HG03108 (cell line): ENCODE data around the gene PRDX3.

Experiments used
- ATAC-seq: cut with Tn5 transposase; IDR thresholded peaks from one replicate; pipeline ENCODE4 v1.9.1; 2021; ENCODE audit warnings: moderate library complexity; ENCODE audit not compliant: unreplicated experiment

Gene PRDX3

DNA sequence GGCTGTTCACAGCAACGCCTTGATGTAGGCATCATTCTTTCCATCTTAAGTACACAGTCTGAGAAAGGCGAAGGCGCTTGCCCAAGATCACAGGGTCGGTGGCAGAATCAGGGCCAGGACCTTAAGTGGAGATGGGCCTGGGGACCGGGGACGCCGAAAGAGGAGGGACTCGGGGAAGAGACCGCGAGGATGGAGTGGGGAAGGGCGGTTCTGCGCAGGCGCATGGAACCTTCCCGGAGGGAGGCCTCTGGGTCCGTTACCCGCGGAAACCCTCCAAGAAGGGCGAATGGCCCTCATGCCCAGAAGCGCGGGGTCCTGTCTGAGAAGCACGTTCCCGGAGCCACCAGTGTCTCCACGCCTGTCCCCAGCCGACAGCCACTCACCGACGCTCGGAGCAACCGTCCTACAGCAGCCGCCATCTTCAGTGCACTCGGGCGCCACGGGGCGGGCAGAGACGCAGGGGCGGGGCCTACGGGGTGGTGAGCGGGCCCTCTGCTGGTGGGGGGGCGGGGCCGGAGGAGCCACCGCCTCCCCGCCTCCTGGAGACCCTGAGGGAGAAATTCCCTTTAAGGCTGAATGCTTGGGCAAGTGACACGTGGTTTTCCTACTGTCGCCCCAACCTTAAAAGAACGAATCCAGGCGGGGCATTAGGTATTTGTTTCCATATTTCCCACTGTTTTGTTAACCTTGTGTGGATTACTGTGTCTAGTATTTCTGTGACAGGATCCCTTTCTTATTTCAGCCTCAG, at the start of gene PRDX3:
Gene PRDX3 (minus strand): TSS at position 441 of the 748 bp plus-strand sequence. CDS start 22 bp downstream, at position 419.
- peak; percentile 85 for ATAC-seq

DNA sequence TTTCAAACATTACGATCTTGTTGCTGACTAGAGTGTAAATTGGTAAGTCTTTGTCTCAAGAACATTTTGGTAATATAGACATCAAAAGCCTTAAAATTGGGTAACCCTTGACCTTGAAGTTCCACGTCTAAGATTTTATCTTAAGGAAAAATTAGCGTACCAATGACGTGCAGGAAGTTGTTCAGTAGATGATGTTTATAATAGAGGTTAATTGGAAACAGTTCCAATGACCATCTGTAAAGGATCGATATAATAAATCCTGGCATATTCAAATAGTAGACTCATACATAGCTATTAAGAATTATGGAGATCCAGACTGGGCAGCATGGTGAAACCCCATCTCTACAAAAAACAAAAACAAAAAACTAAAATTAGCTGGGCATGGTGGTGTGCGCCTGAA, 49.2 kb upstream of the PRDX3 start:
- no peak for ATAC-seq

DNA sequence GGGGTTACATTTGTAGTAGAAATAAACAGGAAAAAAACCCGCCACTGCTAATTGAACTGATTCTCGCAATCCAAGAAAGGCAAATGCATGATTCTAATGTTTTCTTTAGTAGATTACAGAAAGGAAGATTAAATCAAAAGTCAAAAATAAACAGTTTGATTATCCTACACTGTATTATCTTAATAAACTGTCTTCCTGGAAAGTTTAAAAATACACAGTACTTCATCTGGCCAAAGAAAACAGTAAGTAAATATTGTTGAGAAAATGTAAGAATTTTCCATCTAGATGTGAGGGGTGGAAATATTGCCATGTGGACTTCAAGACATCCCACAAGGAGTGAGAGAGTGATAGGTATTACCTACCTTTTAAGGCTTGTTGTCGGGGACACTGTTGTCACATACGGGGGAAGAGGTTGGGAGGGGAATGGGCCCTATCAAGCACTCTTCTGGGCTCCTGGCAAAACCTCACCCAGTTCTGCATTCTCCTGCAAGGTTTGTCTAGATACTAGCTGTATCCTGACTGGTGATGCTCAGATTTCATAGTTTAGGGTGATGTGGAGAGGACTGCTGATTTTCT, 46.6 kb upstream of the PRDX3 start:
- ATAC-seq: no peak

DNA sequence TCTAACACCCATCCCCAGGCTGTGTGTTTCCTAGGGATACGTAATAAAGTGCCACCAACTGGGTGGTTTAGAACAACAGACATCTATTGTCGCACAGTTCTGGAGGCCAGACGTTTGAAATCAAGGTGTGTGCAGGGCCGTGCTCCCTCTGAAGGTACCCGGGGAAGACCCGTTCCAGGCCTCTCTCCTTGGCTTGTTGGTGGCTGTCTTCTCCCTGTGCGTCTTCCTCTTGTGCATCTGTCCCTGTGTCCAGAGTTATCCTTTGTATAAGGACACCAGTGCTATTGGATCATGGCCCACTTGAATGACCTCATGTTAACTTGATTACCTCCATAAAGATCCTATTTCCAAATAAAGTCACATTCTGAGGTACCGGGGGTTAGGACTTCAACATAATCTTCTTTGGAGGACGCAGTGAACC, 44.4 kb upstream of the PRDX3 start:
- ATAC-seq: no peak

DNA sequence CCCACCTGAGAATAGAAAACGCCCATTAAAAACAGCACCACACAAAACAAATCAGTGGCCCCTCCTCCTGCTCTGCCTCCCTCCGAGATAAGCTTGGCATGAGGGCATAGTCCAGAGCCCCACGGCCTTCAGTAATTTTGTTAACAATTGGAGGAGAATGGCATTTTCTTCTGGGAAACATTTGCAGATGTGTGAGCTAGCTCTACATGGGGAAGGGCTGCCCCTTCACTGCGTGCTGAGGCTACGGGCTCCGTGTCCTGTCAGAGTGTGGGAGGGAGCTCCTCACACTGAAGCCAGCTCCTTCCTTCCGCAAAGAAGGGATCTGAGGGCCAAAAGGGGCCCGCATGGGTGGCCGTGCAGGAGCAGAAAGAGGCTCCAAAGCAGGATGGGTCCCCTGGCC, 43.9 kb upstream of the PRDX3 start:
- ATAC-seq: no peak

DNA sequence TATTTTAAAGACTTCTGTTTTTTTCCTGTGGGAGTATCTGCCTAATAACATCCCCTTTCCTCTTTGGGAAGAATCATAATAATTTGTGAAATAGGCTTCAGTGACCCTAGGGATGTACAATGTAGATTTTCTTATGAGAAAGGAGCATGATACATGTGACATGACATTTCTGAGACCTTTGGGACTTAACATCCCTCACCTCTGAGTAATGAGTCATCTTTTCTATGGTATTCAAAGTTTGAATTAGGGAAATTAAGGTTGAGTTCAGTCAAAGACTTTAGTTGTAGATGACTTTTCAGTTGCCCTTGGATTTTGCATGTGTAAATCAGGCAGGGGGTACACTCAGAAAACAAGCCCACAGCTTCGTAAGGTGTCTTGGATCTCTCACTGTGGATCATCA, 43.1 kb upstream of the PRDX3 start:
- no peak for ATAC-seq

DNA sequence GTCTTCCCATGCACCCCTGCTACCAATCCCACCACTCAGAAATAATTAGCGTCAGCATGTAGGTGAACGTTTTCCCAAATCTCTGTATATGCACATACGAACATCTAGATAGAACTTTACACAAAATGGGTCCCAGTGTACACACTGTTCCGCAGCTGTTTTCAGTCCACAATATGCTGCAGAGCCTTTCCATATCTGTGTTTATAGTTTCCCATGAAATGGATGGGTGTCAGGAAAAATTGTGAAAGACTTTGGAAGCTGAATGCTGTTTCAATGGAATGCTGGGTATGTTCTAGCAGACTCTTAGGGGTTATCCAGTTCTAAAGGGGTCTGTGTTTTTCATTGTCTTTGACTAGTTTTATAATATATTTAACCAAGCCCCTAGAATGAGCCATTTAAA, 42.6 kb upstream of the PRDX3 start:
- no peak for ATAC-seq

DNA sequence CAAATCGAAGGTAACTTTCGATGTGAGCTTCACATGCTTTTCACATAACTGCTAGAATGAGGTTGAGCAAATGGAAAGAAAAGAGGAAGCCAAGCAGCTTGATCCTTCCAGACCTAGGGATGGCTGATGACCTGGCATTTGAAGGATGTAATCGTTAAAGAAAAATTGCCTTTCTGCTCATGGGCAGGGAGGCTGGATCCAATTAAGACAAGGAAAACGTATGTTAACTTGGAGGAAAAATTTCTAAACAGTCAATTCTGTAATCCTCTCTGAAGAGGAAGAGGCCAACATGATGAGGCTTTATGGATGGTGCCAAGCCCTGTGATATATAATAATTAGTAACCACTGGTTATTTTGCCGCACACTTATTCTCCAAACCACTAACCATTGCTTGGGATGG, 41.3 kb upstream of the PRDX3 start:
- no peak for ATAC-seq

DNA sequence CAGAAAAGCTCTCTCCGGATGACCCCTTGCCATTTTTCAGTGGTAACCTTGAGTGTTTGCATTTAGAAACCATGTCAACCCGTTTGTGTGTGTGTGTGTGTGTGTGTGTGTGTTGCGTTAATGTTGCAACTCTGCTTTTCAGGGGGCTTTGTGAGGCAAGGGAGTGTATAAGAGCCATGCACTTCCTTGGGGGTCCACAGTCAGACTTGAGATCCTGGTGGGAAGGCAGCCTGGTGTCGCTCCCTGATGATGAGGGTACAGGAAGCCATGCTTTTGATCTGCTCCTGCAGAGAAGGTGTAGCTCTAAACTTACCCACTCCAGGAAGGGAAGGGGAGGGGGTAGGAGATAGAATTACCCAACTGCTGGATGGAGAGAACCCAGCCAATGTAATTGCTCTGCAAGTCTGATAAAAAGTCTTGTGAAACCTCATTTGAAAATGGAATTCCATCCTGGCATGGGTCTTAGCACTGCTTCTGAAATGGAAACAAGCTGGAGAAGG, 39.4 kb upstream of the PRDX3 start:
- no peak for ATAC-seq

DNA sequence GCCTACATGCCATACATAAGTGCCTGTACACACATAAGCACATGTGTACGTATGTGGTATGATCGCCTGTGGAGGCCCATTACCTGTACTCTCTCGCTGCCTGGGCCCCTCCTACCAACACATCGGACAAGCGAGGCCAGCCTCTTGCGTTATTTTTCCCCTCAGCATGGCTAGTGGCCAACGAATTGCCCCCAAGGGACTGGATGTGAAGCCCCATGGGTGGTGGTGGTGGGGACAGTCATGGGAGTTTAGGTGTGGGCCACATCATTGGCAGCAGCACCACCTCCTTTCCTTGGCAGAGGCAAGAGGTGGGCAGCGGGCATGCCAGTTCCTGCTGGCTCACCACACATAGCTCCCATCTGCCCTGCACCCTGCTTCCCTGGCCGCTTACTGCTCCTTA, 38.8 kb upstream of the PRDX3 start:
- no peak for ATAC-seq

DNA sequence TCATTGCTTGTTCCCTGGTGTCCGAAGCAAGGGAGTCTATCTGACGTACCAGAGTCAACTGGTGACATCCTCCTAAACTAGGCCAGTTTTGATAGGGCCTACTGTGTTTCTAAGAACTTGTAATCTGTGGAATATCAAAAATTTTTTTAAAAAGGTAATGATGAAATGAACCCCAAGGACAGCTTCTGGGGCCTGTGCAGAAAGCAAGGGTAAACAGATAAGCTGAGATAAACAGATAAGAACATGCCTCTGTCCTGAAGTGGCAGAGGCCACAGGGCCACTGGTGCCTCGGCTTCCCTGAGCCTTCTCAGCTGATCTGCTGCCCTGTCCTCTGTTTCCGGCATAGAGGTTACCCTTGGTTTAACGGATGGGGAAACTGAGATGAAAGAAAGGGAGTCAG, 37.5 kb upstream of the PRDX3 start:
- ATAC-seq: no peak

DNA sequence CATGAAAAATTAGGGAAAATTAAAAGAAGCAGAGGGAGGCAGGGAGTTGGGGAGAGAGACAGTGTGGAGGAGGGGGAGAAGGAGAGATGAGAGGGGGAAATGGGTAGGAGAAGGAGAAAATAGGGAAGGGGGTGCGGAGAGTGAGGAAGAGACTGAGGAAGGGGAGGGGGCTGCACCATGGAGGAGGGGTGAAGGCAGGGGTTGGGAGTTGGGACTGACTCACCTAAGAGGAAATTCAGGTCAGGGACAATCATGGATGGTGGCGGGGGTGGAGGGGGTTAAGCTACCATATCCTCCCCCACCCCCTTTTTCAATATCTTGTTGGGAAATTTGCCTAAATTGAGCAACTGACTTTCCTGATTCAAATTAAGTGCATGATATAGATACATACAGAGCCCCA, 36.8 kb upstream of the PRDX3 start:
- no peak for ATAC-seq

DNA sequence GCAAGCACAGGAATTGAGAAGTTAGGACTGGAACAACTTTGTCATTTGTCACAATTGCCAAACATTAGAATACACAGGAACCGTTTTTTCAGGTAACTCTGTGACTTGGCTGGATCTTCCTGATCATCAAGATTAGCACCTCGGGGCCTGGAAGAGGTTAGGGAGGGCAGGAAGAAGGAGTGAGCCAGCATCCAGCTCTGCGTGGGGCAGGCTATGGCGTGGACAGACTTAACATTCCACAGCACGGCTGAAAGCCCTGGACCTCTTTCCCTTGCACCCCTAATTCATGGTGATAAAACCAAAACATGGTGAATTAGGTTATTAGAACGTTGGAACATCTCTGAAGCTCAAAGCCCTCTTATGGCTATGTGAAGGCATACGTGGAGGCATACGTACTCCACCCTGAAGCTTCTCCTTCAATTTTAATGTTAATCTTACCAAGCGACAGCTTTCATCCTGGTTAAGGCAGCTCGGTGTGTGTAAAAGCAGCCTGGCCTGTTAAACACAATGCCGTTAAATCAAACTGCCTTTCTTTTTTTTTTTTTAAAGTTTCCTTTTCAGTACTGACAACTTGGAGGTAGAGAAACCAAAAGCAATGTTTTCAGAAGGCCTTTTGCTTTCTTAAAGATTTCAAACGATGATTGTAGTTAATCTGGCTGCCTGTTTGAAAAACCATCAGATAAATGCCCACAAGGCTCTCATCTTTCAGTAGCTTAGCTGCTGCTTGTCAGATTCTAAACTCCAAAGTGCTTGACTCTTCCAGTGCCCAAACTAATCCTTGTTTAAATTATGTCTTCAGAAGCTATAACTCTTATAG, 33.2 kb upstream of the PRDX3 start:
- no peak for ATAC-seq

DNA sequence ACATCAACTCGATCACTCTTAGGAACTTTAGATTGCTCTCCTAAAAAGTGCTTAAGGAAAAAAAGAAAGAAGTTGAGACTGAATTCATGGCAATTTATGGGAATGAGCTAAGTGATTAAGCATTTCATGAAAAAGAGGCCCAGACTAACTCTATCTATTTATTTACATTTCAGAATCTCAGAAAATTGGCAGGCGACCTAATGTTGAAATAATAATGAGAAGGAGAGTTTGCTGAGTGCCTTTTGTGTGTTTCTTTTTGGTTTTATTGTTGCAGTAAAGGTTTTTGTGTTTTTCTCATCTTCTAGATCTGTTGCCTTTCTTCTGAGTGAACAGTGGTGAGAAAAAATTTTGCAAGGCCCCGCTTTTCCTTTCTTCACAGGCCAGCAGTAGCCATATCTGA, 32.6 kb upstream of the PRDX3 start:
- ATAC-seq: no peak

DNA sequence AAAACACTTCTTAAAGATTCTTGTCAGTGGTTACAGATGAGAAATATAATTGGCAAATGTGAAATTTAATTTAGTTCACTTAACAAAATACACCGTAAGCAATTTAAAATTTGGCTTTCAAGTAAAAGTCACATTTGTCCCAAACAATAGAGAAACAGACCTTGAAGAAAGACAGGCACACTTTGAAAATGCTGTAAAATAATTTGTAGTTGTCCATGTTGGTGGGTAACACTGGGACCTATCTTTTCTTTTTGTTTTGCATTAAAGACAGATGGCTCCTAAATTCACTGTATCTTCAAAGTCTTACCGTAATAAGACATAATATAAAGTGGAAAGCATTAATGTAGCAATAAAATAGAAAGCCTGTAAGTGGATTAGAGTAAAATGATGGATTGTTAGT, 32.0 kb upstream of the PRDX3 start:
- no peak for ATAC-seq

DNA sequence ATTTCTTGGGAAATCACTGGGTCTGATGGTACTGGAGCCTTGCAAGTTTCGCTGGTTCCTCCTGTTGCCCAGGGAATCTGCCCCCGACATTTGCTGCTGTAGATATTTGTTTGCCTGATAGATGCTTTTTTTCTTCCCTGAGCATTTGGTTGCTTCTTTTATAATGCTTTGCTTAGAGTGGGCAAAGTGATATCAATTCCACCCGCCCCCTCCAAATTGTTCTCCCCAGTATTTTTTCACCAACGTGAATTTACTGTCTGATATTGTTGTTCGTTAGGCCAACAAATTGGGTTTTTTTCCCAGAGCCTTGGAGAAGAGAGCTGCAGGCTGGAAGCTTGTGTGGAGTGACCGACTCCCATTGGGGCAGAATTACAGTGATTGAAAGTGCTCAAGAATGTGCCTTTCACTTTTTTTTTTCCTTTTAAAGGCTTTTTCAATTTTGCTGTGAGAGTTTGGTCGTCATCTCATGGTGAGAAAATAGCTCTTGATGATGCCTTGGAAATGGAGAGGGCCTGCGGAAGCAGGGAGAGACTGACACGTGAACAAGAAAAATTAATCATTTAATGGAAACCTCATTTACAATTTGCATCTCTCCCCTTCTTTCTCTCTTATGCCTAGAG, 31.2 kb upstream of the PRDX3 start:
- ATAC-seq: no peak

DNA sequence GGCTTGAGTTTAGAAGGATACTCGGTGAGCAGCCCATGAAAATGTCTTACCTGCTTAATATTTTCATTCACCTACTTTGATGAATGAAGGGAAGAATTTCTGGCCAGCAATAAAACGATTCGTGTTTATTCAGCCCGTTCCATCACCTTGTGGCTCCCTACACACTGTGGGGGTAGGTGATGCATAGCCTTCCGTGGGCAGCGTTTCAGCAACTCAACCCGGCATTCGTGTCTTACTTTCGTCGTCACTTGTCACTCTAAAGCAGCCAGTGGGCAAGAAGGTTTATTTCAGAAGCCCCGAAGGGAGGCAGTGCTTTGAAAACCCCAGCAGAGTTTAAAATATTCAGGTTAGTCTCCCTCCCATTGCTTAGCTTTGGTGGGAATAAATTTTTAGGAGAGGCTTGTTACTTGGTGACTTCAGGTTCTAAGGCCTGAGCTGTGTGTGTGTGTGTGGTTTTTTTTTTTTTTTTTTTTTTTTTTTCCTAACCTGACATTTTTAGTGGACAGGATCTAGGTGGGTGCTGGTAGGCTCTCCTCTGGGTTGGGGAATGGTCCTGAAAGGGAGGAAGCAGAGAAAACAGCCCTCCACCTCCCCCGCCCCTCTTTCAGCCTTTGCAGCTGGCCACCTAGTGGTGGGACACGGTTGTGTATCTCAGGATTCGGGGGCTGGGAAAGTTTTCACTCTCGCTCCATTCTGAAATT, 30.6 kb upstream of the PRDX3 start:
- ATAC-seq: no peak

DNA sequence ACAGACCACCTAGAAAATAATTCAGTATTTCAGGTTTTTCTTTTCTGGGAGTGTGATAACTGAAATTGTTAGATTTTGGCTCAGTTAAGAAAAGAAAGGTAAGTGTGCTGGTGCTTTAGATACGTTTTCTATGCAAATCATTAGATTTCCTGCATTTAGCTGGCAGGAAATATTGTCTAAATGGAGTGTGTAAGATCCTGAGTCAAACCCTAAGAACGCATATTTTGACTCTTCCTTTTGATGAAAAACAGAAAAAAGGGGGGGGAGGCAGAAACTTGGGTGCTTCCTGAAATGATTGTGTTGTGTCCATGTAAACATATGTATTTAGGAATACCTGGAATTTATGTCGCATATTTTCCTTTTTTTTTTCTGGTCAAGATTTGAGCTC, 29.9 kb upstream of the PRDX3 start:
- ATAC-seq: no peak

DNA sequence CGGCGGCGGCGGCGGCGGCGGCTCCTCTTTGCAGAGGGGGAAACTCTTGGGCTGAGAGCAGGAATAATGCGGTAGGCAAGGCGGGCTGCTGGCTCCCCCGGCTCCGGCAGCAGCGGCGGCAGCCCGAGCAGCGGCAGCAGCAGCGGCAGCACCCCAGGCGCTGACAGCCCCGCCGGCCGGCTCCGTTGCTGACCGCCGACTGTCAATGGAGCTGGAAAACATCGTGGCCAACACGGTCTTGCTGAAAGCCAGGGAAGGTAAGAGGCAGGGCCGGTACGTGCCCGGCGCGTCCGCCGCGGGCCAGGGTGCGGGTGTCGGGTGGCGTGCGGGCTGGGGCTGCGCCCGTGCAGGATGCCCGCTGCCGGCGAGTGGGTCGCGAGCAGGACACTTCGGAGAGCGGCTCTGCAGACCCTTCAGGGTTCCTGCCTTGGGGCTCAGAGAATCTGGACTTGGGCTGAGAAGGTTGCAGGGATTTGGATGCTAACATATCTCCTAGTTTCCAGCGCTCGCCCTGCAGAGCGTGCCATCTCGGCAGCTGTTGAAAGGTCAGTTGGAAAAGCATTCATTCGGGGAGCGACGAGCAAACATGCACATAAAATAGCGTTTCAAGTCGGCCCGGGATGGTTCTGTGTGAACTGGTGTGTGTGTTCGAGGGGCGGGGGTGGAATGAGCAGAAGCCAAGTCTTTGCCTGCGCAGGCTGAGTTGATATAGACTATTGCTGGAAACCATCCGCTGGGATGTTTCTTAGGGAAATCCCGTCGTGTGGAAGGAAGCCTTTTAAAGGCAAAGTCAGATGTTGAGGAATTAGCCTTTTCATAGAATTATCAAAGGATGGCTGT, 29.3 kb upstream of the PRDX3 start:
- peak; percentile 4 for ATAC-seq

DNA sequence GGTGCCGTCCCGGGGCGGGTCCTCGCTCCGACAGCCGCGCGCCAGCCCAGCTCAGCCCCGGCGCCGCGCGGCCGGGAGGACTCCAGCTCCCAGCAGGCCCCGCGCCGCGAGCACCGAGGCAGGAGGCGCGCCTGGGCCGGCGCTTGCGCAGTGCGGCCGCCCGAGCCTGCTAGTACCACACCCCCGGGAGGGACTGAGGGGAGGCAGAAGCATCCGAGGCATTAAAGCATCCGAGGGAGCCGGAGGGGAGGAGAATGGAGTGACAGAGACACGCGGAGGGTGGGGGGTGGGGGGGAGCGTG, 28.7 kb upstream of the PRDX3 start, which contains the start of gene GRK5:
Gene GRK5 (plus strand): TSS at position 206 of the 301 bp plus-strand sequence. CDS start 347 bp downstream, outside the sequence.
- ATAC-seq: peak; percentile 75
